ENCODE data around the gene PHLDB3. TPM values are rescaled to one million over a fixed set of nuclear protein-coding genes. Genes with fewer than 3 reads are reported as not detected.
"Not testable (repeated sequence)": the region's sequence is repeated elsewhere in the genome, so short reads cannot be mapped to it uniquely, and the experiment has no call there.

Gene PHLDB3
- total RNA-seq, 1 experiment from 2014 or later = 10.0 TPM

DNA sequence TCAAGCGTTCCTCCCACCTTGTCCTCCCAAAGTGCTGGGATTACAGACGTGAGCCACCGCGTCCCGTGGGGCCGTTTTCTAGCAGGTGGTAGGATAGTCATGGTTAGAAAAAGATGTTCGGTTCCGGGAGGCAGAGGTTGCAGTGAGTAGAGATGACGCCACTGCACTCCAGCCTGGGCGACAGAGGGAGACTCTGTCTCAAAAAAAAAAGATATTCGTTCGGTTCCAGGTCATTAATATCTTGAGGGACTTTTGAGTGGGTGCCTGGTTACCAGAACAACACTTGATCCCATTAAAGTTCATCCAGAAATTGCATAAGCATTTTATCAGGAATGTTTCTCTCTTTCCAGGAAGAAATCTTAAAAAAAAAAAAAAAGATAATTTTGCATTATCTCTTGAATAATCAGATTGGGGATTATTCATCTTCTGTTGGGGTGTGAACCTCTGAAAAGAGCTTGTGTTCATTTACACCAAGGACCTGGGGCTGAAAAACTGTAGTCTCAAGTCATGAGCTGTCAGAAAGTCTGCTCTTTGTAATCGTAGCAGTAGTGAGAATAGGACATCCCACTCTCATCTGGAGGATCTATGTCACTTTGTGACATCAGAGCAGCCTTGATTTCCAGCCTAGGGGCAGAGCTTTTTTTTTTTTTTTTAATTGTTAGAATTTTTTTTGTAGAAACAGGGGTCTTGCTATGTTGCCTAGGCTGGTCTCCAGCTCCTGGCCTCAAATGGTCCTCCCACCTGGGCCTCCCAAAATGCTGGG lies 23.5 kb upstream of the PHLDB3 start:
- peak; percentile 42 for DNase-seq (ENCODE audit: low read depth)

DNA sequence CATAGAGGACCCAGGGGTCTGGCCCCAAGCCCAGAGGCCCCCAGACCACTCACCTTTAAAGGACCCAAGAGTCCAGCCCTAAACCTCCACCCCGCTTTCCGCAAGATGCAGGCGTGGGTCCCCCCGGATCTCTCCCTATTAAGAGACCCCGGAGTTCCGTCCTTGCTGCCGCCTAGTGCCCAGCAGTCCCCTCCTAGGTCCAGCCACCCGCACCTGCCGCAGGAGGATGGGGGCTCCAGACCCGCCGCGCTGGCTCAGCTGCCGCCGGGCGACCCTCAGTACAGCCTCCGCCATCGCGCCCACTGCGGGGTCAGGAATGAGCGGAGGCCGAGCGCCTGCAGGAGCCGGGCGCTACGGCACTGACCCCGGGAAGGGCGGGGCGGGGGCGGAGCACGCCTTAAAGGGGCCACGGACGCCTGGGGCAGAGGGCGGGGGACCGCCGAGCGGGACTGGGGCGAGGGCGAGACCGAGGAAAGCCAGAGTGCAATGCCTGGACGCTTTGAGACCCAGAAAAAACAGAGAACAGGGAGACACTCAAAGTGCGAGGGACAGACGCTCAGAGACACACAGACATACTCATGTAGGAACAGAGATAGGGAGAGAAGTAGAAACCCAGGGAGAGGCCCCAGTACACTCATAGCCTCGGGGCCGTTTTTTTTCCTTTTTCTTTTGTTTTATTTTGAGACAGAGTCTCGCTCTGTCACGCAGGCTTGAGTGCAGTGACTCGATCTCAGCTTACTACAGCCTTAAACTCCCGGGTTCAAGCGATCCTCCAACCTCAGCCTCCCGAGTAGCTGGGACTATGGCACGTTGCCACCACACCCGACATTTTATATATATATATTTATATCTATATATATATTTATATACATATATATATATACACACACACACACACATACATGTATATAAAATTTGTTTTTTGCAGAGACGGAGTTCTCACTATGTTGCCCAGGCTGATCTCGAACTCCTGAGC lies 22.6 kb upstream of the PHLDB3 start, which contains the start of gene ETHE1:
ETHE1 (minus strand) TSS at position 318 of the 976 bp plus-strand sequence; CDS start at position 294, 24 bp downstream.
- peak; percentile 65 for DNase-seq (ENCODE audit: low read depth)

DNA sequence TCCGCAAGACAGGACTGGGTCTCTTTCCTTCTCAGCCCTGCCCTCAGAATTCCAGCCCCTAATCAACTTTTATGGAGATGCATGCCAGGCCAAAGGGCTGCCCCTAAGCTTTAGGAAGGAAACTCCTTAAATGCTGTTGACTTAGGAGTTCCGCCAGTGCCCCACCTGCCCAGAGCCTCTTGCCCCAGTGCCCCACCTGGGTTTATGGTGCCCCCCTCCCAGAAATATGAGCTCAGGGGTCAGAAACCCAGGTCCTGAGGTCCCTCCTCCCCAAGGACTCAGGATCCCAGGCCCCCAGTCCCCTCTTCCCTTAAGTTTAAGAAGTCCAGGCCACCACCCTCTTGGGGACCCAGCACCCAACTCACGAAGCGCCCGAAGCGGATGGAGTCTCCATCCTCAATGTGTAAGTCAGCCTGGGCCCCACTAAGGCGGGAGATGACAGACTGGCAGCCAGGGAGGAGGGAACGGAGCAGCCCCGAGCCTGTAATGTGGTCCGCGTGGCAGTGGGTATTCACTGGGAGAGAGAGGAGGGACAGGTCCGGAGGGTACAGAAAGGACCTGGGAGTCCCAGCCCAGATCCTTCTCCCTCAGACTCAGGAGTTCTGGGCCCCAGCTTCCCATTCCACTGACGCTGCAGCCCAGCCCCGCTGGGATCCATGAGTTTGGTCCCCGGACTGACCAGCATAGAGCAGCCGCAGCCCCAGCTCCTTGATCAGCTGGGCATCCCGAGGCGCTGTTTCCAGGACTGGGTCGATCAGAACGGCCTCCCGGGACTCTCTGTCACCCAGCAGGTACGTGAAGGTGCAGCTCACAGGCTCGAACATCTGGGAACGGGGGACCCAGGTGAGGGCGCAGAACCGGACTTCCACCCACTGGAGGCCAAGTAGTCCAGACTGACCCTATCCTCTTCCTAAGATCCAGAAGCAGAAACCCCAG lies 21.6 kb upstream of the PHLDB3 start:
- DNase-seq (ENCODE audit: low read depth) = no peak

DNA sequence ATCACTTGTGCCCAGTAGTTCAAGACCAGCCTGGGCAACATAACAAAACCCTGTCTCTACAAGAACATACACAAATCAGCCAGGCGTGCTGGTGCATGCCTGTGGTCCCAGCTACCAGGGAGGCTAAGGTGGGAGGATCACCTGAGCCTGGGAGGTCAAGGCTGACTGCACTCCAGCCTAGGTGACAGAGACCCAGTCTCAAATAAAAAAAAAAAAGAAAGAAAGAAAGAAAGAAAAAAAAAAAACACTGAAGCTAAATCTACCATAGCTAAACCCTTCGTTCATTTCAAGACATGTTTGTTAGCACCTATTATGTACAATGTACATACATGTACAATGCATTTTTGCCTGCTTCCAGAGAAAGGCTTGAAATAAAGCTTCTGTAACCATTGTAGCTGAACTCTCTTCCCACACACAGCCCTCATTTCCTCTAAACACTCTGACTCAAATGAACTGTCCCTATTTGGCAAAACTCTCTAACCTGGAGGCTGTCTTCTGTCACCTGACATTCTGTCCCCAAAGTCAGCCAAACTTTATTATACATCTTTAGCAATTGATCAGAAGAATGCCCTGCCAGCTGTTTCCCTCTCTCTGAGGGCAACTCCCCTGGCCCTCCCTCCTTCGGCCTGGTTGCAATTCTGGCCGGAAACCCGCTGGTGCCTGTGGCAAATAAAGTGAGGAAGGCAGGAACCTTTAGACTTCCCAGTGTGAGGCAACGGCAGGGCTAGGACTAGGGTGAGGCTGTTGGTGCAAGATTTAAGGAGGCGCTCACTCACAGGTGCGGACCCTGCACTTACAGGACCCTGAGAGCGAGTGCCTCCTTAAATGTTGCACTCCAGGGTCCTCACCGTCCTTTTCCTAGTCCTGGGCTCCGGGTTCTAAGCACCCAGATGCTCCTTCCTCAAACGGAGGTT lies 20.6 kb upstream of the PHLDB3 start:
- DNase-seq (ENCODE audit: low read depth) = peak; percentile 39

DNA sequence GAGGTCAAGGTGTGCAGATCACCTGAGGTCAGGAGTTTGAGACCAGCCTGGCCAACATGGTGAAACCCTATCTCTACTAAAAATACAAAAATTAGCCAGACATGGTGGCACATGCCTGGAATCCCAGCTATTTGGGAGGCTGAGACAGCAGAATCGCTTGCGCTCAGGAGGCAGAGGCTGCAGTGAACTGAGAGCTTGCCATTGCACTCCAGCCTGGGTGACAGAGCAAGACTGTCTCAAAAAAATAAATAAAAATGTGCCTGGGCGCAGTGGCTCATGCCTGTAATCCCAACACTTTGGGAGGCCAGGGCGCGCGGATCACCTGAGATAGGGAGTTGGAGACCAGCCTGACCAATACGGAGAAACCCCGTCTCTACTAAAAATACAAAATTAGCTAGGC lies 19.1 kb upstream of the PHLDB3 start:
- DNase-seq (ENCODE audit: low read depth) = not testable (repeated sequence)

DNA sequence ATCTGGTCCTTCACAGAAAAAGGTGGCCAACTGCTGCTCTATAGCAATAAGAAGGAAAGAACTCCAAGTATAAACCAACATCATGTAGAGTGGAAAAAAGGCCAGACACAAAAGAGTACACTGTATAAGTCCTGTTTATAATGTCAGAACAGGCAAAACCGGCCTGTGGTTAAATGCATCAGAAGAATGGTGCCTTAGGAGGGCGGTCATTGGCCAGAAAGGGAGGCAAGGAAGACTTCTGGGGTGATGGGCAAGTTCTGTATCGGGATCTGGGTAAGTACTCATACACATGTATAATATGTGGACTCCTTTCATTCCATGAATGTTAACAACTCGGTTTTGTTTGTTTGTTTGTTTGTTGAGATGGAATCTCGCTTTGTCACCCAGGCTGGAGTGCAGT lies 18.4 kb upstream of the PHLDB3 start:
- DNase-seq (ENCODE audit: low read depth) = no peak

DNA sequence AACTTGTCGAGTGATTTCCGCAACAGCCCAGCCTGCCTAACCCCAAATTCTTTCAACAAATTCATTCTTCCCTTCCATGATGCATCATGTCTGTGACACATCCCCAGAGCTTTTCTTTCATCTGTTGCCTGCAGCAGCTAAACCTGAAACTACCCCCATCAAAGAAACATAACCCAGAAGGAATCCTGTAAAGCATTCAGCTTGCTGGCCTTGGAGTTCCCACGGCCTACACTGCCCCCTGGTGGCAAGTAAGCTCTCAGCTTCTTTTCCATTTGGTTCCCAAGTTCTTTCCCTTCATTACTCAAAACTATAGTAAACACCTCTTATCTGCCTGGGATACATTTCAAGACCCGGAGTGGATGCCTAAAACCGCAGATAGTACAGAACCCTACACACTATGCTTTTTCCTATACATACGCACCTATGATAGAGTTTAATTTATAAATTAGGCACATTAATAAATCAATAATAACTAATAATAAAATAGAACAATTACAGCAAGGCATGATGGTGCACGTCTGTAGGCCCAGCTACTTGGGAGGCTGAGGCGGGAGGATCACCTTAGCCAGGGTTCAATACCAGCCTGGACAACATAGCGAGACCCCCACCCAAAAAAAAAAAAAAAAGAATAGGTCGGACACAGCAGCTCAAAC lies 15.0 kb upstream of the PHLDB3 start:
- peak; percentile 89 for DNase-seq (ENCODE audit: low read depth)

DNA sequence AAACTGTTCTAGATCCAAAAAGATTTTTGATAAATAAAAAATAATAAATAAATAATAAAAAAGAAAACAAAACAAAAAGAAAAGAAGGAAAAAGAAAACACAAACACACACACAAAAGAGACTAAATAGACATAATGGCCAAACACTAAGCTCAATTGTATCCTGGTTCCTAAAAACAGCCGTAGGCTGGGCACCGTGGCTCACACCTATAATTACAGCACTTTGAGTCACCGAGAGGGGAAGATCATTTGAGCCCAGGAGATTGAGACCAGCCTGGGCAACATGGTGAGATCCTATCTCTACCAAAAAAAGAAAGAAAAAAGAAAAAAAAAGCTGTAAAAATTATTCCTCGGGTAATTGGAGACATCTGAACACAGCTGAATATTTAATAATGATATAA lies 13.5 kb upstream of the PHLDB3 start:
- DNase-seq (ENCODE audit: low read depth) = no peak

DNA sequence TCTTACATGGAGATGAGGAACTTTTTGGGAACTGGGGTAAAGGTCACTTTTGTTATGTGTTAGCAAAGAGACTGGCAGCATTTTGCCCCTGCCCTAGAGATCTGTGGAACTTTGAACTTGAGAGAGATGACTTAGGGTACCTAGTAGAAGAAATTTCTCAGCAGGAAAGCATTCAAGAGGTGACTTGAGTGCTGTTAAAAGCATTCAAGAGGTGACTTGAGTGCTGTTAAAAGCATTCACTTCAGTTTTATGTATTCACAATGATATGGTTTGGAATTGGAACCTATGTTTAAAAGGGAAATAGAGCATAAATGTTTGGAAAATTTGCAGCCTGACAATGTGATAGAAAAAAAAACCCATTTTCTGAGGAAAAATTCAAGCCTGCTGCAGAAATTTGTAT lies 7.9 kb upstream of the PHLDB3 start:
- not testable (repeated sequence) for DNase-seq (ENCODE audit: low read depth)

DNA sequence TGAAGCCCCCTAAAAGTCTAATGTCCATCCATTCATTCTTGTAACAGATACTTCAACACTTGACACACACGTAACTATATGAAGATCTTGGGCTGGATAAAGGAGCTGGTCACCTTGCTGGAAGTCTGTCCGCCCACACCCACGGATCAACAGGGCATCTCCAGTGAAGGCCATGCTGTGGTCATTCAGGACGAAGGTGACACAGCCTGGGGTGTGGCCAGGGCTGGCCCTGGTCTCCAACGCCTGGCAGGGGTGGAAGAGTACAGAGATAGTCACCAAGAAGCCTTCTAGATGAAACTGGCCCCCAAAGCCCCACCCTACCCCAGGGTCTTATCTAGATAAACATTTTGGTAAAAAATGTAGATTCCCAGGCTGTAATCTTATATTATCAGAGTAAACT lies 6.8 kb upstream of the PHLDB3 start:
- no peak for DNase-seq (ENCODE audit: low read depth)

DNA sequence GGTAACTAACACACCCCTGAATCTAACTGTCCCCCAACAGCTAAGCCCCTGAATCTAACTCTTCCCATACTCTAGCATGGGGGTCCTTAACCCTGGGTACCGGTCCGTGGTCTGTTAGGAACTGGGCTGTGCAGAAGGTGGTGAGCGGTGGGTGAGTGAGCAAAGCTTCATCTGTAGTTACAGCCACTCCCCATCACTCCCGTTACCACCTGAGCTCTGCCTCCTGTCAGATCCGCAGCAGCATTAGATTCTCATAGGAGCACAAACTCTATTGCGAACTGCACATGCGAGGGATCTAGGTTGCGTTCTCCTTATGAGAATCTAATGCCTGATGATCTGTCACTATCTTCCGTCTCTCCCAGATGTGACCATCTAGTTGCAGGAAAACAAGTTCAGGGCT lies 6.2 kb upstream of the PHLDB3 start:
- DNase-seq (ENCODE audit: low read depth) = no peak

DNA sequence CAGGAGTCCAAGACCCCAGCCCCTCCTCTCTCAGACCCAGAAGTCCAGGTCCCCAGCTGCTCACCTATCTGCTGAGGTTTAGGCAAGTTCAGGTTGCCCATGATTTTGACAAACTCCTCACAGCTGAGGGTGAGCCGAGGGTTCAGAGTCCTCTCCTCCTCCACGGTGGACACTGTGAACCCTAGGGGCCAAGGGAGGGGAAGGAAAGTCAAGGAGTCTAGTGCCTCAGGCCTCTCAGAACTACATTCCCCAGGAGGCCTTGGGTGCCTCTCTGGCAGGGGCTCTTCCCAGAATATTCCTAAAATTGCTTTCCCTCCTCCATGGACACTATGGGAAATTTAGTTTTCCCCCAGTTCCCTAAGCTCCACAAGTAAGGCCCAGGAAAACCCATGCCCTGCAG lies 3.3 kb upstream of the PHLDB3 start:
- DNase-seq (ENCODE audit: low read depth) = no peak

DNA sequence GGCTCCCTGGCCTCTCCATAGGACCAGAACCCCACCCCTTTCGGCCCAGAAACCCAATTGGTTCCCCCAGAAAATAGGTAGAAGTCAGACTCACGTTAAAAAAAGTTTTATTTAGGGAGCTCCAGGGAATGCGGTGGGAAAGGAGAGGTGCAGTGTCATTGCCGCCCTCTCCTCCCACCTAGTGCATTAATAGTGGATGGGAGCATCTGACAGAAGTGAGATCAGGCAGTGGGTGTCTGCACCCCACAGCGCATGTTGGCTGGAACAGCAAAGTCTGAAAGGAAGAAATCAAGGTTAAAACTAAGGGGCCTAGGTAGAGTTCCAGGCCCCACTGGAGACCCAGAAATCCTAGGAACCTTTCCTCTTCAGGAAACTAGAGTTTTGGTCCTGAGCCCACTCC lies 2.1 kb upstream of the PHLDB3 start:
- no peak for DNase-seq (ENCODE audit: low read depth)

DNA sequence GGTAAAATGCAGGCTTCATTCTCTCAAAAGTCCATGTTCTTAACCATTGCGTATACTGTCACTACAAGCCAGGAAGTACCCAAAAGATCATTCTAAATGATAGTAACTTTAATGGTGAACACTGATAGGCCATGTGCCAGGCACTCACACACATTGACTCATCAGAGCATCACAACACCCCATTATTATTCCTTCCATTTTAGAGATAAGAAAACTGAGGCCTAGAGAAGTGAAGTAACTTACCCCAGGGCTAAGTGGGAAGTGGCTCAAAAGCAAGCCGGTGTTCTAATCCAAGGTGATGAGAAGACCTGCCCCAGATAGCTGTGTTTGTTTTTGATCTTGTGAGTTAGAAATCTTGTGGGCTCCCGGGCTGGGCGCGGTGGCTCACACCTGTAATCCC lies 1.4 kb upstream of the PHLDB3 start:
- no peak for DNase-seq (ENCODE audit: low read depth)

DNA sequence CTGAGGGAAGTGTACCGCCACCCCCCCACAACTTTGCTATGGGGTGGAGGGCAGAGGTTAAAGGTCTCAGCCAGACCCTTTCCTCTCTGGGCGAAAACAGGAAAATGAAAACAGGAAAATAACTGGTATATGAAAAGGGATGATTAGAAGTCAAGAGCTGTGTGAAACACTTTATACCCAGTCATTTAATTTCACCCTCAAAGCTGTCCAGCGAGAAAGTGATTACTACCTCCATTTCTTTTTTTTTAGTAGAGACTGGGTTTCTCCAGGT lies 575 bp upstream of the PHLDB3 start:
- DNase-seq (ENCODE audit: low read depth) = no peak

DNA sequence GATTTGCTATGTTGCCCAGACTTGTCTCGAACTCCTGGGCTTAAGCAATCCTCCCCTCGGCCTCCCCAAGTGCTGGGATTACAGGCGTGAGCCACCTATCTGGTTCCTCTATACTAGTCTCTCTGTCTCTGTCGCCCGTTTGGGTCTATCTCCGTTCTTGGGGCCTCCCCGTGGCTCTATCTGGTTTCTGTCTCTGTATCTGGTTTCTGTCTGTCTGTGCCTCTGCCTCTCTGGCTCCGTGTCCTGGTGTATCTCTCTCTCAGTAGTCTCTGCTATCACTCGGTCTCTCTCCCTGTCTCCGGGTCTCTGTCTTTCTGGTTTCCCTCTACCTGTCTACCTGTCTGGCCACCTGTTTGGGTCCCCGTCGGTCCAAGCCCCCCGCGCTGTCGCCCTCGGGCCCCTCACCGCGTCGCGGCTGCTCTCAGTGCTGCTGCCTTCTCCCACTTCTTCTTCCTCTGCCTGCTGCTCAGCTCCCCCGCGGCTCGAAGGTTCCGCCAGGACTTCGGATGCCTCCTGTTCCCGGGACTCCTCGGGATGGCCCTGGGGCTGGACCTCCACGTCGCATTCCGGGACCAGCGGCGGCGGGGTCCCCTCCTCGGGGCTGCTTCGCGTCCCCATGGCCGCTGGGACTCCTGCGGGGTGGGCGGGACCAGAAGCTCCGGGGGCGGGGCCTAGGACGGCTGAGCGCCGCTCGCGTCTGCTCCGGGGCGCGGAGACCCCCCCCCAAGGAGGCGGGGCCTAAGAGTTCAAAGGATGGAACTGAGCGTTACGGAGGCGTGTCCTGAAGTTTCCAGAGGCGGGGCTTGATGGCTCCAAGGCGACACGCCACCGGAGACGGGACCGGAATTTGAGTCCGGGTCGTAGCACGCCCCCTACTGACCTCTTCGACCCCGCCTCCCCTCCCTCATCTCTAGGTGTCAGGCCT lies 783 bp downstream of the PHLDB3 start:
- DNase-seq (ENCODE audit: low read depth) = peak; percentile 85

DNA sequence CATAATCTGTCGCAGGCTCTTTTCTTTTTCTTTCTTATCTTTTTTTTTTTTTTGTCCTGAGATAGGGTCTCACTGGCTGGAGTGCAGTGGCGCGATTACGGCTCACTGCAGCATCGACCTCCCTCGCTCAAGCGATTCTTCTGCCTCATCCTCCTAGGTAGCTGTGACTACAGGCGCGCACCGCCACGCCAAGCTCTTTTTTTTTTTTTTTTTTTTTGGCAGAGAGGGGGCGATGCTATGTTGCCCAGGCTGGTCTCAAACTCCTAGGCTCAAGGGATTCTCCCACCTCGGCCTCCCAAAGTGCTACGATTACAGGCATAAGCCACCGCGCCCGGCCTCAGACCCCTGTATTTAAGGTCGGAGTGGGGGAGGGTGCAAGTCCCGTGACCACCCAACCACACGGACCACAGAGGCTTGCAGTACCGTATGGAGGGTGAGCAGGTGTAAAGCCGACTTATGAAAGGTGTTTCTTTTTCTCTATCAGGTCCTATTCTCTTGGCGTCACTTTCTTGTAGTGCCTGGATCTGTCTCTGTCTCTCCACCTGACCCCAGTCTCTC lies 2.0 kb downstream of the PHLDB3 start:
- DNase-seq (ENCODE audit: low read depth) = no peak

DNA sequence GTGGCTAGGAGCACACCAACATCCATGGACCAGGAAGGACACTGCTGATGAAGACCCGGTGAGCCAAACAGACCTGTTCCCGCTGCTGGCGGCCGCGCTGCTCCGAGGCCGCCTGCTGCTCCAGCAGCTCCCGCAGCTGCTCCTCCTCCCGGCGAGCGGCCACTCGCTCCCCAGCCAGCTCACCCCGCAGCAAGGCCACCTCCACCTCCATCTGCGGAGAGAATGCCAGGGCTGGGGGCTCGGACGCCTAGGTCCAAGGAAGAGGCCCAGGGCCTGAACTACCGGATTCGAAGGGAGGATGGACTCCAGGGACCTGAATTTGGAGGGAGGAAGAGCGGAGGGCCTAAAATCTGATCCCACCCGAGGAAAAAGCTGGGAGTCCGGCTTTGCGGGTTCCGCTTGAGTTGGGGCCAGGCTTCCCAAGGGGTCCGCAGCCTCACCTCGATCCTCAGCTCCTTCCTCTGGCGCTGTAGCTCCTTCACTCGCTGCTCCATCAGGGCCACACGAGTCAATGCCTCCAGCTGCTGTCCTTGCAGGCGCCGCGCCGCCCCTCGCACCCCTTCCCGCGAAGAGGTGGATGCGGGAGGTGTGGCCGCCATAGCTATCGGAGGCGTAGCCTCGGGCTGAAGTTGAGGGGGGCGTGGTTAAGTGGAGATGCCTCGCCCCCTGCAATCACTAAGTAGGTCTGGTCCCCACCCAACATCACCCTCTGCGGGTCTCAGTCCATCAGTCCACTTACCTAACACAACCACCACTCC lies 2.7 kb downstream of the PHLDB3 start:
- no peak for DNase-seq (ENCODE audit: low read depth)

Data from LHCN-M2 (cell line).